GM23338 (cell line): Measurements from ENCODE around the gene BRICD5. TPM values are rescaled to one million over a fixed set of nuclear protein-coding genes. Genes with fewer than 3 reads are reported as not detected.
"Not testable (repeated sequence)": the region's sequence is repeated elsewhere in the genome, so short reads cannot be mapped to it uniquely, and the experiment has no call there.

Experiments
- ATAC-seq: fragments of 200-7000 bp; cut with Tn5 transposase; 3 replicates; pipeline ENCODE4 v1.9.1; 2020
- DNase-seq: peaks from one replicate; pipeline ENCODE4 v3.0.0-alpha.2; 2015; ENCODE audit warnings: low spot score
- H2AFZ ChIP-seq: fragments of 200-600 bp; sonication (generic); 2 replicates; pipeline ENCODE4 v1.8.0; 2016; ENCODE audit warnings: antibody characterized with exemption, mild to moderate bottlenecking, moderate library complexity
- H3F3A ChIP-seq: fragments of 200-600 bp; sonication (generic); replicated peaks from 2 replicates; pipeline ENCODE4 v1.8.0; 2017; ENCODE audit warnings: antibody characterized with exemption, mixed run types, low read depth
- H3K27ac ChIP-seq: fragments of 200-600 bp; sonication (generic); 2 replicates; pipeline ENCODE4 v1.6.1; 2016; ENCODE audit warnings: low read depth
- H3K27me3 ChIP-seq: fragments of 200-600 bp; sonication (generic); 2 replicates; pipeline ENCODE4 v1.8.0; 2016; ENCODE audit warnings: mild to moderate bottlenecking, mixed run types, moderate library complexity; ENCODE audit not compliant: insufficient read depth
- H3K36me3 ChIP-seq: fragments of 200-600 bp; sonication (generic); 2 replicates; pipeline ENCODE4 v1.8.0; 2016; ENCODE audit warnings: mild to moderate bottlenecking; ENCODE audit not compliant: insufficient read depth
- H3K4me1 ChIP-seq: fragments of 200-600 bp; sonication (generic); 2 replicates; pipeline ENCODE4 v1.8.0; 2016; ENCODE audit warnings: mild to moderate bottlenecking, moderate library complexity; ENCODE audit not compliant: insufficient read depth
- H3K4me2 ChIP-seq: fragments of 200-600 bp; sonication (generic); 2 replicates; pipeline ENCODE4 v1.7.1; 2017; ENCODE audit warnings: mixed run types
- H3K4me3 ChIP-seq: fragments of 200-600 bp; sonication (generic); 2 replicates; pipeline ENCODE4 v1.6.1; 2016; ENCODE audit warnings: mixed run types
- H3K79me2 ChIP-seq: fragments of 200-600 bp; sonication (generic); replicated peaks from 2 replicates; pipeline ENCODE4 v1.8.0; 2017; ENCODE audit warnings: mild to moderate bottlenecking; ENCODE audit not compliant: insufficient read depth
- H3K9me2 ChIP-seq: fragments of 200-600 bp; sonication (generic); 2 replicates; pipeline ENCODE4 v1.8.0; 2017; ENCODE audit not compliant: insufficient read depth
- H4K20me1 ChIP-seq: fragments of 200-600 bp; sonication (generic); replicated peaks from 2 replicates; pipeline ENCODE4 v1.8.0; 2017; ENCODE audit warnings: mild to moderate bottlenecking; ENCODE audit not compliant: insufficient read depth
- H3K27ac Mint-ChIP-seq: 2 replicates; pipeline ENCODE4 v1.8.0; 2020; ENCODE audit warnings: inconsistent platforms, mild to moderate bottlenecking, moderate library complexity, mixed read lengths
- H3K27me3 Mint-ChIP-seq: 3 replicates; pipeline ENCODE4 v1.8.0; 2022; ENCODE audit warnings: low read depth, mild to moderate bottlenecking, moderate library complexity, mixed read lengths, inconsistent platforms; ENCODE audit not compliant: insufficient read depth, poor library complexity
- H3K36me3 Mint-ChIP-seq: 3 replicates; pipeline ENCODE4 v1.8.0; 2021; ENCODE audit warnings: low read depth, mild to moderate bottlenecking, inconsistent platforms, moderate library complexity, mixed read lengths
- H3K4me1 Mint-ChIP-seq: 3 replicates; pipeline ENCODE4 v1.8.0; 2020; ENCODE audit warnings: mild to moderate bottlenecking, inconsistent platforms, mixed read lengths
- H3K4me3 Mint-ChIP-seq: 3 replicates; pipeline ENCODE4 v1.8.0; 2021; ENCODE audit warnings: moderate library complexity, mild to moderate bottlenecking, inconsistent platforms, mixed read lengths
- H3K9me3 Mint-ChIP-seq: 3 replicates; pipeline ENCODE4 v1.8.0; 2020; ENCODE audit warnings: moderate library complexity, mild to moderate bottlenecking, inconsistent platforms, mixed read lengths
- CREB1 ChIP-seq: fragments of 250-450 bp; sonication (Bioruptor Pico); IDR thresholded peaks from 2 replicates; pipeline ENCODE4 v1.5.0; 2020; ENCODE audit warnings: low read depth, mild to moderate bottlenecking, moderate library complexity
- CTCF ChIP-seq, 2 experiments: fragments of 200-600 bp in 1 of 2; sonication (generic) in 1 of 2; conservative IDR thresholded peaks; 2 replicates each; pipeline versions ENCODE4 v1.5.1 to v1.6.1; 2016 to 2017; ENCODE audit warnings: antibody characterized with exemption in 2 of 2, low read depth in 2 of 2, mild to moderate bottlenecking in 2 of 2, moderate library complexity in 1 of 2
- ETS1 ChIP-seq: IDR thresholded peaks from 2 replicates; pipeline ENCODE4 v1.6.1; 2016; ENCODE audit warnings: antibody characterized with exemption
- EZH2 ChIP-seq: fragments of 200-600 bp; sonication (generic); IDR thresholded peaks from one replicate; pipeline ENCODE4 v1.8.0; 2017; ENCODE audit warnings: antibody characterized with exemption, mild to moderate bottlenecking, low read depth; ENCODE audit not compliant: unreplicated experiment
- REST ChIP-seq: IDR thresholded peaks from one replicate; pipeline ENCODE4 v1.6.1; 2018; ENCODE audit warnings: antibody characterized with exemption; ENCODE audit not compliant: unreplicated experiment
- STAT1 ChIP-seq: IDR thresholded peaks from one replicate; pipeline ENCODE4 v1.6.1; 2016; ENCODE audit warnings: antibody characterized with exemption; ENCODE audit not compliant: unreplicated experiment
- ZNF114 ChIP-seq: fragments of 250-450 bp; sonication (Bioruptor Pico); IDR thresholded peaks from 2 replicates; pipeline ENCODE4 v1.5.0; 2020; ENCODE audit warnings: mild to moderate bottlenecking, moderate library complexity
- ZNF331 ChIP-seq: fragments of 250-450 bp; sonication (Bioruptor Pico); IDR thresholded peaks from 2 replicates; pipeline ENCODE4 v1.5.0; 2020; ENCODE audit warnings: low read depth, mild to moderate bottlenecking, moderate library complexity
- ZNF462 ChIP-seq: fragments of 250-450 bp; sonication (Bioruptor Pico); IDR thresholded peaks from 2 replicates; pipeline ENCODE4 v1.5.0; 2020; ENCODE audit warnings: mild to moderate bottlenecking, moderate library complexity
- polyA plus RNA-seq: library from polyadenylated mRNA; unstranded; fragments of >200 nt; fragmentation: Nextera tagmentation; extraction: Ambion mirVana; gene quantifications from 2 replicates; pipeline ENCODE4 v1.2.1, GENCODE V29; 2016
- total RNA-seq: library from RNA; depleted of rRNA; stranded (reverse); fragments of >200 nt; shearing (Covaris generic); gene quantifications from 2 replicates; pipeline ENCODE4 v1.2.3, GENCODE V29; 2014

Gene BRICD5
- total and polyA plus RNA-seq, 2 experiments from 2014 or later, result 5.3 to 6.3 TPM

GRCh38 chr16:2203119-2203688, 7.5 kb downstream of the BRICD5 start:
- H3K27ac Mint-ChIP-seq, H3K9me3 Mint-ChIP-seq, H3K4me2 ChIP-seq, DNase-seq, ATAC-seq, H3K4me1 ChIP-seq, H2AFZ ChIP-seq, H3K36me3 ChIP-seq, H3K4me3 ChIP-seq, H4K20me1 ChIP-seq, H3F3A ChIP-seq, H3K27ac ChIP-seq, H3K79me2 ChIP-seq, H3K9me2 ChIP-seq: not testable (repeated sequence)
- peak overlapping the region; percentile 7; the same call in 1 of the 3 replicates for H3K4me3 Mint-ChIP-seq
- H3K4me1 Mint-ChIP-seq, result peaks cover 13% of the 10 kb centered on the region
- H3K36me3 Mint-ChIP-seq, result peaks cover 14% of the 10 kb centered on the region
- H3K27me3 ChIP-seq, result peaks cover 29% of the 10 kb centered on the region
- peaks cover 32% of the 10 kb centered on the region for H3K27me3 Mint-ChIP-seq

- Mint-ChIP-seq H3K27ac (no peak overlapping the region), H3K9me3 (no peaks in the 10 kb centered on the region), H3K36me3 (no peaks in the 10 kb centered on the region; the same call in 2 of the 3 replicates), H3K4me1 (peaks cover 4% of the 10 kb centered on the region; the same call in 1 of the 3 replicates), H3K27me3 (peaks cover 35% of the 10 kb centered on the region), H3K4me3 (no peak overlapping the region)
- no peak for ATAC-seq
- Histone ChIP-seq H3K79me2 (no peaks in the 10 kb centered on the region), H2AFZ (no peak overlapping the region), H3F3A (no peaks in the 10 kb centered on the region; the same call in 1 of the 2 replicates), H3K4me3 (no peak overlapping the region), H3K27ac (no peak overlapping the region), H3K4me2 (no peak overlapping the region), H3K36me3 (no peaks in the 10 kb centered on the region), H3K4me1 (peaks cover 4% of the 10 kb centered on the region; the same call in 1 of the 2 replicates), H4K20me1 (no peaks in the 10 kb centered on the region), H3K27me3 (peaks cover 50% of the 10 kb centered on the region), H3K9me2 (no peaks in the 10 kb centered on the region)
- DNase-seq, result no peak
- TF ChIP-seq EZH2, result no peak
- TF ChIP-seq CREB1 (CRISPR knock-in tag), result no peak
- TF ChIP-seq CTCF (conservative IDR thresholded peaks at IDR 0.05; ENCODE audit: low read depth in 2 of 2), result no peak
- no peak for TF ChIP-seq ZNF462 (CRISPR knock-in tag)
- TF ChIP-seq ETS1, result no peak
- no peak for TF ChIP-seq REST
- no peak for TF ChIP-seq ZNF114
- no peak for TF ChIP-seq STAT1
- no peak for TF ChIP-seq ZNF331 (CRISPR knock-in tag)
Measured at GRCh38 chr16:2200313-2200712, 10.3 kb downstream of the BRICD5 start.
